Mucosa of gallbladder (tissue), 1 donor: ENCODE data around the gene DISC1. TPM values are rescaled to one million over a fixed set of nuclear protein-coding genes. Genes with fewer than 3 reads are reported as not detected.
A peak's percentile ranks its signal among the peaks of the same experiment; 100 is the strongest.

Experiments
- DNase-seq: peaks from one replicate; pipeline ENCODE4 v3.0.0-alpha.2; 2020; ENCODE audit warnings: low spot score
- total RNA-seq: library from RNA; stranded (reverse); gene quantifications from one replicate; pipeline ENCODE4 v1.2.1, GENCODE V29; 2021
- donor health status: DM: no; HTN: no; CAD: no.

DISC1 gene
- total RNA-seq, 1 donor from 2014 or later = 10.8 TPM

DNA sequence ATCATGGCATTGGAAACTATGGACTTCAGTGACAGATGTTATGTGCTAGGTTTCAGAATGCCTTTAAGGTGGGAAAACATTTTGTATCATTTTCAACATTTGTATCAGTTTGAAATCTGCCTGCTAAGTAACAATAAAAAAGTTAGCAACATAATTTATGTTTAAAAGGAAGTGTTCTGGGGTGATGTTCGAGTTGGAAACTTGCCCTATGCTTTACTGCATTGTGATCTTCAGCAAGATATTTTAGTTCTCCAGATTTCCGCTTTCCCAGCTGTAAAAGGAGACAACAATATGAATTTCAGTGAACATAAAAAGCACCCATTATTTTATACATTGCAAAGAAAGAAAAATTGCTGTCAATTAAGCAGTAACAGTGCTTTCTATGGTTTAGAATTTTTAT, 187.4 kb downstream of the DISC1 start:
- DNase-seq = no peak

DNA sequence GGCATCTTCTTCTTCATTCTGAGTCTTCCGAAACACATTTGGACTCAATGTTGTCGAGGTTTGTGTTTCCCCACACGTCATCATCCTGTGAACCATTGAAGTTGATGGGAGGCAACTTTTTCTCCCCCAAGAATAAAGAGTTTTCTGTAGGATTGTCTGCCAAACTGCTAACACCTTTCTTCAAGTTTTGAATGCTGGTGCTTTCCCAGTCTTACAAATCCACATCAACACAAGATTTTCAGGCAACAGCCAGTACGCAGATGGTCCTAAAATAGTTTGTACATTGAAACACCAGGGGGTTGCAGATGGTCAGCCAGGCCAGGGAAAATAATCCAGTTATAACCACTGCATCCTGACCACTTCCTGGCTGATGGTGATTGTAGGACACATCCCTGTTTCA, 187.9 kb downstream of the DISC1 start:
- no peak for DNase-seq

DNA sequence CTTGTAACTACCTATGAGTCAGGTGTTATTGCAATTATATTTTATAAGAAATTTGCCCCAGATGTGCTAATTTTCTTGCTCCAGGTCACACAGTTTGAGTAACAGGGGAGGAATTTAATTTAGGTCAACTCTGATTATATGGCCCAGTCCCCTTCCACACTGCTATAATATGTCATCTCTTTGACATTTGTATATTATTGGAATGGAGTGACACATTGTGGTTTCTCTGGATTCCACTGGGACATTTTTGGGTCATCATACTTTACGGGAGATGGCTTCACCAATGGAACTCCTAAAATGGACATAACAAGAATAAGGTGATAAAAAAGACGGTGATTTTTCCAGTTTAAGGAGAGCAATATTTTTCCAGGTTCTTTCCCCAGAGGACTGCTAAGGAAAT, 191.2 kb downstream of the DISC1 start:
- no peak for DNase-seq

- no peak for DNase-seq
Measured at GRCh38 chr1:231818337-231818736, 191.7 kb downstream of the DISC1 start.

DNA sequence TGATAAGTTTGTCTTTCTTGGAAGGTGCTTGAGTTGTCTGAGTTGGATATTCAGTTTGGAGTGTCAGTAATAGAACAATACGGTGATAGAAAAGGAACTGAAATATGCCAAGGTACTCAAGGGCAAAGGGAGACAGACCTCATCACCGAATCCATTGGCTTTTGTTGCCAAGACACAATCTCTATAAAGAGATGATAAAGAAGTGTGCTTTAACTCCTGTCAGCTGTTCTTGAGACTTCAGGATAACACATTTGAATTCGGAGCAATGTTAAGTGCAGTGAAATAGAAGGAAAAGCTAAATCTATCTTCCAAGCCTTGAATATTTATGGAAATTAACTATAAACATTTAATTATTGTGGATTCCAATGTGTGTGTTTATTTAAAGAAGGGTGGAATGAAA, 194.7 kb downstream of the DISC1 start:
- no peak for DNase-seq

DNA sequence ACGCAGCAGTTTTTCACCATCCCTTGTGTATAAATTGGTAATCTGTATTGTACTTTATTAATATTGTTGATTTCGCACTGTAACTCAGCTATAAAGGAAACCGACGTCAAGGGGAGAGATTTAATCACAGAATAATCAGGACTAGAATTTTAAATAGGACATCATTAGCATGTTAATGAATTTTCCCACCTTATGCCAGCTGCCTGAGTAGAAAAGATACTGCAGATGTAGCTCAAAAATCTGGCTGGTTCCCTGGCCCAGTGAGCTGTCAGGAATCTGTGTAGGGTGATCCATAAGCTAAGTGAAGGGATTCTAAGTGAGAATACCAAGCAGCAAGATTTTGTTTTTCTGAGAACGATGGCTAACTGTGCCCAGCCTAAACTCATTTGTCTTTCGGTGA, 195.5 kb downstream of the DISC1 start:
- DNase-seq = no peak

DNA sequence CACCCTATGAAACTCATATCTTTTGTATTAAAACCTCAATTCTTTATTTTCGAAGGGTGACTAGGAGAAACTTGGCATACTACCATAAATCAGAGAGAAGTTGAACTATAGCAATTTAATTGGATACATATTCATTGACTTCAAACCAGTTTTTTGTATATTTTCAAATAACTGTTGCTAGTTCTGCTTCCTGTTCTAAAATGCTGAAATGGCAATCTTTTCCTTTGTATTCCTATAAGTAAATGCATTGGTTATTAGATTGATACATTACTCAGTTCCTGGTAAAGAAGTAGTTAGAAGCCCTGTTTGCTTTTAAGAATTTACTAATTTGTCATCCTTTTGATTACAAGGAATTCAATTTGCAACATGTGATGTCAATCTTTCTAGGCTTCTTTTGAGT, 200.0 kb downstream of the DISC1 start:
- DNase-seq = no peak

DNA sequence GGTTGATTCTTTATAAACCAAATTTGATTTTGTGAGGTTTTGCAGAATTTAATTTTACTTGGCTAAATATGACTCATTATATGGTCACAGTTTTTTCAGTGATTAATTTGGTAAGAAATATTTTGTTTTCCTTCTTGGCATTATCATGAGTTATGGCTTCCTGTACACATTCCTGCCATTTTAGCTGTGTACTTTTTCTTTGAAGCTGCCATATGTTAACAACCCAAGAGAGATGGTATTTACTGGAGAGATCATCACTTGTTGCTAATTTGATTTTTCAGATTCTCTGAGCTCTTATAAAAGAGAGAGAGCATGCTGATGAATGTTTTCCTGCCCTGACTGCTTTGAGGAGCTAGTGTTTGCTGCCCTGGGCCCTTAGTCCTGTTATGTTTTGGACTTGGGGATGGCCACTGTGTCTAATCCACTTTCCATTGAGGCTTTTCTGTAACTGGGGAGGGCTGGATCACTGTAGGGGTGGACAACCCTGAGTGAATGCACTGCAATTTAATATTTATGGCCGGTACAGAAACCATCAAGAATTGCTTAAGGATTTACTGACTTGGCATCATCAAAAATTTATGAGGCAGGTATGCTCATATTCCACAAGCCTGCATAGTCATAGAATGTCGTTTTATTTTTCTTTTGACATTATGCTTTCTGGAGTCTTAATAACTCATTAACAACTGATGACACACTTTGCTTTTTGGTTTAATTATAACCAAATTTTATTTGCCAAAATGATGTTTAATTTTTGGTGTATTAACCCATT, 200.9 kb downstream of the DISC1 start:
- DNase-seq = no peak

DNA sequence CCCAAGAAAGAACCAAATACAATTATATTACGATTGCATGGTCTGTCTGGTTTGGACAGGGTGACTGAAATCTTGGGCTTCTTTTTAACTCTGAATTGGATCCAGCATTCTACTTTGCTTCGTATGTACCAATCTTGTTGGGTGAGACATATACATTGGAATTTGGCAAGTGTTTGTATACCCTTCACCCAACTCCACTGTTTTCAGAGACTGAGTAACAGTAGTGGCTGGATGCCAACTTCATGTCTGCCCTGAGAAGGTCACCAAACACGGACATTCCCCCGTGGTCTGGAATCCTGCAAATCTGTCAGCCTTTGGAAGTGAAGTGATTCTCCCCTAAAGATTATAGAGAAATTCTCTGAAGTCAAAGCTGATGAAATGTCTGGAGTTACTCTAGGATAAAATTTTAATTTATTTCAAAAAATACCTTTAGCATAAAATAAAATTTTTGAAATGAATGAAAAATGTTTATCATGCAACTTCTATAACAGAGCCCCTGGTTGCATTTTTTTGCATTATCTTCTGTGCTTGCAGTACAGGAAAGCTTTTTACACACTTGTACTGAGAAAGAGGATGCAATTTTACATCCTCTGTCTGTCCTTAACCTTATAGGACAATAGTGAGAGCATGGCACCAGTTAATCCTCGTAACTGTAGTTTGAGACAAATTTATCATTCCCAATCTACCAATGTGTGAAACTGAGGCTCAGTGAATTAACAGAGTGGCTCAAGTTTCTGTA, 201.8 kb downstream of the DISC1 start:
- no peak for DNase-seq

- no peak for DNase-seq
Measured at GRCh38 chr1:231829332-231829731, 202.7 kb downstream of the DISC1 start.

DNA sequence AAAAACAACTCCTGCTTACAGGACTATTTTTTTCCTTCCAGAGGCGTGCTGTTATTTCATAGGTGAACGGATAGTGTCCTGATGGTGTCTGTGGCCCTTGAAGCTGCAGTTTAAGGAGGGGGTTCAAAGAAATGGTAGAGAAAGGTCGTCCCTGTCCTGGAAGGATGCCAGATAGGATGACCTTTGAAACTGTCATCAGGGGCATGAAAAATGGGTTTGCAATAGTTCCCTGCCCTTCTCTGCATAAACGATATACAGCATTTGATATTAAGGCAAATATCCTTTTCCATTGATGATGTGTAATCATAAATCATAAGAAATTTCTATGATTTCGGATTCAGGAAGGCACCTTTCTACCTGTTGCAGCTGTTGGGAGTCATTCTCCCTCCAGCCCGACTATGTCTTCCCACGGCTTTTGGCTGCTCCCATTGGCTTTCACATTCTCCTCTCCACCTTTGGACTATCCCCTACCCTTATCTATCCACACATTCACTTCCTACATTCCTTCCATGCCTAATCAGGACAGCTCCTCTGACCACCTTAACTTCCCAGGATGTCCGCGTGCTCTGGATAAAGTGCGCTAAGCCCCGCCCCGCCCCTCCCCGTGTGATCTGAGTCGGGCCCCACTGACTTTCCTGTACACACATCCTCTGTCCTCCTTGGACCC, 209.8 kb downstream of the DISC1 start:
- peak; percentile 19 for DNase-seq

DNA sequence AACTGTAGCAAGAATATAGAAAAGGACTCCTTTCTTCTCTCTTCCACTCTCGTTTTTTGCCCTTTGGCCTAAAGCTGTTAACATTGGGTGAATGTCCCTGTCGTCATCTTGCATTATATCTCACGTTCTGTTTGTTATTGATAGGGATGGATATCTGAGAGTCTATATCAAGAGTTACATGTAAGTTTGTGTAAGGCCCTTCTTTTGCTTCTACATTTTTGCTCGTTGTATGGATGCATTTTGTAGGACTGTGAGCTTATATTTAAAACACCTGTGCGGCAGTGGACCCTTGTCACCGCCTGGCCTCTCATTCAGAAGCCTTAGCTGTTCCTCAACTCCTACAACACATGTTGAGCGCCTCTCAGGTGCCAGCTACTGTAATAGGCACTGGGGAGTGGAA, 211.9 kb downstream of the DISC1 start:
- no peak for DNase-seq

DNA sequence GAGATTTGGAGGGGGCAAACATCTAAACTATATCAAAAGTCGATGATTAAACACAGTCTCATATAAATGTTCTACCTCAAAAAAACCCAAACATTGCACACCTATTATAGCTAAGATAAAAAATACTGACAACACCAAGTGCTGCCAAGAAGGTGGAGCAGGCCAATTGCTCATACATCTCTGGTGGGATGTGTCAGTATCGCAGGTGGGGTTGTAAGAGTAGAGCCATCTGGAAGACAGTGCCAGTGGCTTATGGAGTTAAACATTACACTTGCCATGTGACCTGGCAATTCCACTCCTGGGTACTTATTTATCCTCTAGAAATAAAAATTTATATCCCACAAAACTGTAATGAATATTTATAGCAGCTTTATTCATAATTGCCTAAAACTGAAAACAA, 213.4 kb downstream of the DISC1 start:
- no peak for DNase-seq

DNA sequence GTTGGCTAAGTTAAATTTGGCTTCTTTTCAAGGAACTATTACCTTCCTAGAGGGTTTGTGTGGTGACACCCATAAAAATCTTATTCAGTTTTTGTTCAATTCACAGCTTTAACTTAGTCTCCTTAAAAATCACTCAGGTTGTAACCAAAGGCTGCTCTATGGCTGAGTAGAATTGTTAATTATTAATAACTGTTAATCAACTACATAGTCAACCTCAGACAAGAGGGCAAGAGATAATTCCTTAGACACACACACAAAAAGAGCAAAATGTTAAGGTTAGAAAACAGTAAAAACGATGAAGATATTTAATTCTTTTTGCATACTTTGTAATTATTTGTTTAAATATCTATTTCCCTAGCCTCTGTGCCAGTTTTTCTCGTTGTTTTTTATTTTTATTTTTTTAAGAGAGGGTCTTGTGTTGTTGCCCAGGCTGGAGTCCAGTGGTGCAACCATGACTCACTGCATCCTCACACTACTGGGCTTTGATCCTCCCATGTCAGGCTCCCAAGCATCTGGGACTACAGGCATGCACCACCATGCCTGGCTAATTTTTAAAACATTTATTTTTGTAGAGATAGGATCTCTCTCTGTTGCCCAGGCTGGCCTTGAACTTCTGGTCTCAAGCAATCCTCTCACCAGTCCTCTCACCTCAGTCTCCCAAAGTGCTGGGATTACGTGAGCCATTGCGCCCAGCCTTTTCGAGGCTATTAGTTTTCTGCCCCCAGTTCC, 215.2 kb downstream of the DISC1 start:
- DNase-seq = no peak

GRCh38 chr1:231842441-231842840, 215.9 kb downstream of the DISC1 start:
- no peak for DNase-seq

- no peak for DNase-seq
Measured at GRCh38 chr1:231844986-231845502, 218.5 kb downstream of the DISC1 start.

GRCh38 chr1:231847612-231848397, 221.2 kb downstream of the DISC1 start:
- no peak for DNase-seq

DNA sequence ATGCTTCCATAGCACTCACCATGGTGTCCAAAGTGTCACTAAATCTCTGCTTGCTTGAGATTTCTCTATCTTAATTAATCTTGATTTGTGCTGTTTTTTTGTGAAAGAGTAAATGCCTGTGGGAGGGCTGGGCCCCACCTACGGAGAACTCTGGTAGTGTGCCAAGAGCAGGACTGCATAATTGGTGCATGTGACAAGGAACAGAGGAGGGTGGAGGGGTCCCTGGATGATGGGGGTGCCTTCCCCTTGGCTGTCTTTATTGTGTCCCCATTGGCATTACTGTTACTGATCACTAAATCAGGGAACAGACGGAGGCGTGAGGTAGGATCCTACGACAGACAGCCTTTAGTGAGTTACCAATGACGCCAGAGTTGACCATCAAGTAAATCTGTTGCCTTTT, 223.4 kb downstream of the DISC1 start:
- DNase-seq = no peak

DNA sequence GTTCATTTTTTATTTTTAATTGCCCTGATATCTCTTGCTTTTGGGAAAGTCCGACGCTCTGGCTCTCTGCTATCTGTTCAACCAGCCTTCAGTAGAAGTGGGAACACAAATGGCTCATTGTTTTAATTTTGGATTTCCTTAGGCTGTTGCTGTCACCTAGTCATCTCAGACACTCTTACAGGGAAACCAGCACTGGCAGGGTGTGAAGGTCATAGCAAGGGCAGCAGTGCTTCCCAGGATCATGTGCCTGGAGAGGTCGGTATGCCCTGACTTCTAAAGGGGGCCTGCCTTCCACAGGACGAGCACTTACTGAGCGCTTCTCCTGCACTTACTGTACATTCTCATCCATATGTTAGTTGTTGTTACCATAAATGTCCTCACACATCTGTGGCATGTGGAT, 224.2 kb downstream of the DISC1 start:
- no peak for DNase-seq

DNA sequence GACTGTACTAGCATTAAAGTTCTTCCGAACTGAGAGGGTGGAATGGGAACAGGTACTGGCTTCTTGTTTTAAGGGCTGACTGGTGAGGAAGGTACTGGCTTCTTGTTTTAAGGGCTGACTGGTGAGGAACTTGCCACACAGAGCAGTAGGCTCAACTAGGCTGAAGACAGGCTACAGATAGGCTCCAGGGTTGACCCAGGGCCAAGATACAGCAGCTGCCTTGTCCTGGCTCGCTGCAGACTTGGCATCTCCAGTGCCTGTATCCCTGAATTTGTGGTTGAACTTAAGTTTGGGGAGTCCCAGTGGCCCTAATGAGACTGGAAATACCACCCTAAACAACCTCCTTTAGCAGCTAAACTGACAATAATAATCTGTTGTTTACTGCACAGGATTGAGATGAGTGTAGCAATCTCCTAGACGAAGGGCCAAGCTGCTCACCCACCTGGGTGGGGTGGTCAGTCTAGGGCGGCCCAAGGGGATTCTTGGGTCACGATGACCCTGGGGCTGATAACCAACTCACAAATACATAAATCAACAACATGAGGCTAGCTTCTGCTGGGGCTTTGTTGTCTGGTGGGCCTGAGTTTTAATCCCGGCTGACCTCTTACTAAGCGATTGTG, 227.1 kb downstream of the DISC1 start:
- DNase-seq = no peak

DNA sequence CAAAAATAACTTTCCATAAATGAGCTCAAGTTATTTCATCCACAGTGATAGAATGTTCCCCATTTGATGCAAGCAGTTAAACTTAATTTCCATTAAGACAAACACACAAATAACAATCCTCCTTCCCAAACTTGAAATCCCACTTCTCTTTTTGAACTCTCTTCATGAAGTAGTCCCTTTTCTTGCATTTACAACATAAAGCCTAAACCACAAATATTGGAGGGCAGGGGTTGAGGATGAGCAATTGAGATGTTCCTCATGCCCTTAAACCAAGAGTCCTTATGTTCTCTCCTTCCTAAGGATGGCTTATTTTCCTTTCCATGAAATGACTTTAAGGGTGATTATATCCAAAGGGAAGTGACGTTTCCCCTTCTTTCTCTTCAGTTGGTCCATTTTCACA, 228.8 kb downstream of the DISC1 start:
- DNase-seq = no peak
